Rectal smooth muscle tissue (tissue), 1 donor: ENCODE results near the gene KCNQ4.
A peak's percentile ranks its signal among the peaks of the same experiment; 100 is the strongest.

Source experiments
- H3K27ac ChIP-seq: one replicate; pipeline ENCODE4 v1.7.0; 2013; ENCODE audit warnings: low read depth, low read length, inconsistent platforms
- H3K27me3 ChIP-seq: one replicate; pipeline ENCODE4 v1.7.0; 2013; ENCODE audit warnings: low read length; ENCODE audit not compliant: control insufficient read depth, insufficient read depth
- H3K36me3 ChIP-seq: one replicate; pipeline ENCODE4 v1.7.0; 2013; ENCODE audit warnings: low read length; ENCODE audit not compliant: control insufficient read depth, insufficient read depth
- H3K4me1 ChIP-seq: one replicate; pipeline ENCODE4 v1.7.0; 2013; ENCODE audit warnings: low read length; ENCODE audit not compliant: control insufficient read depth, insufficient read depth
- H3K4me3 ChIP-seq: one replicate; pipeline ENCODE4 v1.7.0; 2013; ENCODE audit warnings: low read length
- H3K9ac ChIP-seq: one replicate; pipeline ENCODE4 v1.7.0; 2013; ENCODE audit warnings: low read length

The KCNQ4 gene

GRCh38 chr1:40783001-40783905 is at the start of gene KCNQ4:
Gene KCNQ4 (plus strand): TSS chr1:40783787. CDS start chr1:40784094, 307 bp downstream.
- Histone ChIP-seq H3K4me1 (peaks cover 21% of the 10 kb centered on the region), H3K36me3 (no peaks in the 10 kb centered on the region), H3K27ac (peak within 1 kb of the TSS; percentile 88), H3K4me3 (peak within 1 kb of the TSS; percentile 74), H3K27me3 (no peaks in the 10 kb centered on the region), H3K9ac (peak within 1 kb of the TSS; percentile 64)

- no peaks in the 10 kb centered on the region for H3K27me3 ChIP-seq
- H3K36me3 ChIP-seq = peaks cover 4% of the 10 kb centered on the region
- peaks cover 16% of the 10 kb centered on the region for H3K4me1 ChIP-seq
- H3K9ac ChIP-seq = no peak overlapping the region
- H3K27ac ChIP-seq = no peak overlapping the region
- H3K4me3 ChIP-seq = no peak overlapping the region
These were observed 48.5 kb upstream of the KCNQ4 start for GRCh38 chr1:40734882-40735628.

GRCh38 chr1:40736085-40736531 is 47.5 kb upstream of the KCNQ4 start:
- Histone ChIP-seq H3K27ac (peak overlapping the region; percentile 57), H3K4me1 (peaks cover 25% of the 10 kb centered on the region), H3K27me3 (no peaks in the 10 kb centered on the region), H3K9ac (no peak overlapping the region), H3K4me3 (no peak overlapping the region), H3K36me3 (peaks cover 4% of the 10 kb centered on the region)

GRCh38 chr1:40738831-40739230 is 44.8 kb upstream of the KCNQ4 start:
- Histone ChIP-seq H3K27me3 (no peaks in the 10 kb centered on the region), H3K36me3 (peaks cover 6% of the 10 kb centered on the region), H3K4me3 (no peak overlapping the region), H3K27ac (no peak overlapping the region), H3K9ac (no peak overlapping the region), H3K4me1 (peaks cover 24% of the 10 kb centered on the region)

- H3K4me1 ChIP-seq = peaks cover 24% of the 10 kb centered on the region
These were observed 44.1 kb upstream of the KCNQ4 start for GRCh38 chr1:40739455-40740008.

GRCh38 chr1:40740039-40740996 is 43.3 kb upstream of the KCNQ4 start:
- Histone ChIP-seq H3K27ac (peak overlapping the region; percentile 39), H3K4me3 (no peak overlapping the region), H3K27me3 (no peaks in the 10 kb centered on the region), H3K4me1 (peaks cover 24% of the 10 kb centered on the region), H3K36me3 (peaks cover 10% of the 10 kb centered on the region), H3K9ac (no peak overlapping the region)

More at GRCh38 chr1:40739455-40740008, 44.1 kb upstream of the KCNQ4 start:
- H3K4me3 ChIP-seq = no peak overlapping the region
- H3K27me3 ChIP-seq = no peaks in the 10 kb centered on the region
- no peak overlapping the region for H3K9ac ChIP-seq
- H3K36me3 ChIP-seq = peaks cover 8% of the 10 kb centered on the region
- H3K27ac ChIP-seq = peak overlapping the region; percentile 39

GRCh38 chr1:40740997-40741736 is 42.4 kb upstream of the KCNQ4 start:
- Histone ChIP-seq H3K36me3 (peaks cover 10% of the 10 kb centered on the region), H3K9ac (no peak overlapping the region), H3K4me1 (peaks cover 27% of the 10 kb centered on the region), H3K4me3 (no peak overlapping the region), H3K27ac (no peak overlapping the region), H3K27me3 (no peaks in the 10 kb centered on the region)

GRCh38 chr1:40742363-40743061 is 41.1 kb upstream of the KCNQ4 start:
- H3K4me1 ChIP-seq = peaks cover 23% of the 10 kb centered on the region
- no peak overlapping the region for H3K4me3 ChIP-seq
- peak overlapping the region; percentile 9 for H3K27ac ChIP-seq
- peaks cover 10% of the 10 kb centered on the region for H3K36me3 ChIP-seq
- no peak overlapping the region for H3K9ac ChIP-seq
- no peaks in the 10 kb centered on the region for H3K27me3 ChIP-seq

GRCh38 chr1:40743452-40743851 is 40.1 kb upstream of the KCNQ4 start:
- H3K36me3 ChIP-seq = peaks cover 14% of the 10 kb centered on the region
- H3K27me3 ChIP-seq = no peaks in the 10 kb centered on the region
- no peak overlapping the region for H3K9ac ChIP-seq
- no peak overlapping the region for H3K4me3 ChIP-seq
- peak overlapping the region; percentile 19 for H3K27ac ChIP-seq
- H3K4me1 ChIP-seq = peaks cover 23% of the 10 kb centered on the region

- H3K4me3 ChIP-seq = no peak overlapping the region
- no peaks in the 10 kb centered on the region for H3K27me3 ChIP-seq
- peaks cover 18% of the 10 kb centered on the region for H3K36me3 ChIP-seq
- H3K27ac ChIP-seq = no peak overlapping the region
- peaks cover 23% of the 10 kb centered on the region for H3K4me1 ChIP-seq
- H3K9ac ChIP-seq = no peak overlapping the region
These were observed 39.7 kb upstream of the KCNQ4 start for GRCh38 chr1:40743860-40744259.

- Histone ChIP-seq H3K27ac (no peak overlapping the region), H3K4me1 (peaks cover 18% of the 10 kb centered on the region), H3K36me3 (peaks cover 17% of the 10 kb centered on the region), H3K4me3 (no peak overlapping the region), H3K9ac (no peak overlapping the region), H3K27me3 (no peaks in the 10 kb centered on the region)
These were observed 38.4 kb upstream of the KCNQ4 start for GRCh38 chr1:40745176-40745575.
